Islet precursor cell (in vitro differentiated cells): ENCODE results near the gene REST.
A peak's percentile ranks its signal among the peaks of the same experiment; 100 is the strongest.

ENCODE experiments used
- DNase-seq: peaks from one replicate; pipeline ENCODE4 v3.0.0-alpha.2; 2018

The REST gene

GRCh38 chr4:56977321-56978012, 69.8 kb downstream of the REST start, which contains the start of gene NOA1:
NOA1 (minus strand) TSS chr4:56977606; CDS start chr4:56977585, 21 bp downstream.
- peak; percentile 99 for DNase-seq

GRCh38 chr4:56978750-56979303, 71.1 kb downstream of the REST start, which contains the start of gene POLR2B:
POLR2B (plus strand) TSS chr4:56978896; CDS start chr4:56978986, 90 bp downstream.
- peak; percentile 98 for DNase-seq

- DNase-seq = peak; percentile 66
These were observed 71.8 kb downstream of the REST start for GRCh38 chr4:56979421-56980072.

GRCh38 chr4:56981795-56982201, 74.1 kb downstream of the REST start:
- DNase-seq = no peak

- no peak for DNase-seq
These were observed 78.5 kb downstream of the REST start for GRCh38 chr4:56986192-56986591.

GRCh38 chr4:56986952-56987351, 79.3 kb downstream of the REST start:
- no peak for DNase-seq

GRCh38 chr4:56990109-56990905, 82.6 kb downstream of the REST start:
- DNase-seq = no peak

- DNase-seq = no peak
These were observed 87.8 kb downstream of the REST start for GRCh38 chr4:56995525-56995924.

GRCh38 chr4:56999751-57000150, 92.1 kb downstream of the REST start:
- DNase-seq = no peak

- no peak for DNase-seq
These were observed 105.9 kb downstream of the REST start for GRCh38 chr4:57013543-57014120.
